ENCODE results near the gene NT5DC1. TPM values are rescaled to one million over a fixed set of nuclear protein-coding genes. Genes with fewer than 3 reads are reported as not detected.

NT5DC1 gene
- total RNA-seq, 1 experiment from 2014 or later: 37.9 TPM

GRCh38 chr6:116106146-116106545 is 5.5 kb downstream of the NT5DC1 start:
- H3K4me1 ChIP-seq (ENCODE audit: insufficient read depth, low read length, poor library complexity, severe bottlenecking): peaks cover 12% of the 10 kb centered on the region
- no peaks in the 10 kb centered on the region for H3K36me3 ChIP-seq (ENCODE audit: insufficient read depth, low read length, poor library complexity, severe bottlenecking)
- intact Hi-C loops (cut with micrococcal nuclease; ENCODE audit: unreplicated experiment): no loop called here
- no TSS peak for BruUV-seq (replicated peaks)
- no peak for TF ChIP-seq CTCF (conservative IDR thresholded peaks at IDR 0.05; ENCODE audit: low read depth, low read length)
- TF ChIP-seq EZH2 (IDR thresholded peaks at IDR 0.05; ENCODE audit: borderline replicate concordance, low read depth, low read length, poor library complexity, severe bottlenecking): no peak
- peak; percentile 20 for DNase-seq (ENCODE audit: low spot score)
- POLR2A ChIA-PET (ENCODE audit: low non-redundant PET): no interaction called here
- no peak overlapping the region for H3K27ac ChIP-seq (ENCODE audit: low read depth, low read length, poor library complexity, severe bottlenecking)
- H3K4me3 ChIP-seq (ENCODE audit: low read depth, low read length, poor library complexity, severe bottlenecking): no peak overlapping the region
- CTCF ChIA-PET: no interaction called here
- no peaks in the 10 kb centered on the region for H3K9me3 ChIP-seq (ENCODE audit: low read depth, low read length, poor library complexity, severe bottlenecking)
- no peaks in the 10 kb centered on the region for H3K27me3 ChIP-seq (replicated peaks; ENCODE audit: insufficient read depth, low read depth, low read length, poor library complexity)

GRCh38 chr6:116108836-116109235 is 8.2 kb downstream of the NT5DC1 start:
- intact Hi-C loops (cut with micrococcal nuclease; ENCODE audit: unreplicated experiment): no loop called here
- H3K27me3 ChIP-seq (replicated peaks; ENCODE audit: insufficient read depth, low read depth, low read length, poor library complexity): no peaks in the 10 kb centered on the region
- TF ChIP-seq EZH2 (IDR thresholded peaks at IDR 0.05; ENCODE audit: borderline replicate concordance, low read depth, low read length, poor library complexity, severe bottlenecking): no peak
- no peak for TF ChIP-seq CTCF (conservative IDR thresholded peaks at IDR 0.05; ENCODE audit: low read depth, low read length)
- no peak overlapping the region for H3K27ac ChIP-seq (ENCODE audit: low read depth, low read length, poor library complexity, severe bottlenecking)
- CTCF ChIA-PET: no interaction called here
- POLR2A ChIA-PET (ENCODE audit: low non-redundant PET): no interaction called here
- peaks cover 7% of the 10 kb centered on the region for H3K4me1 ChIP-seq (ENCODE audit: insufficient read depth, low read length, poor library complexity, severe bottlenecking)
- H3K4me3 ChIP-seq (ENCODE audit: low read depth, low read length, poor library complexity, severe bottlenecking): no peak overlapping the region
- DNase-seq (ENCODE audit: low spot score): no peak
- BruUV-seq (replicated peaks): no TSS peak
- no peaks in the 10 kb centered on the region for H3K9me3 ChIP-seq (ENCODE audit: low read depth, low read length, poor library complexity, severe bottlenecking)
- H3K36me3 ChIP-seq (ENCODE audit: insufficient read depth, low read length, poor library complexity, severe bottlenecking): peaks cover 4% of the 10 kb centered on the region

GRCh38 chr6:116111552-116112528 is 11.2 kb downstream of the NT5DC1 start:
- DNase-seq (ENCODE audit: low spot score): peak; percentile 76
- no peaks in the 10 kb centered on the region for H3K4me1 ChIP-seq (ENCODE audit: insufficient read depth, low read length, poor library complexity, severe bottlenecking)
- no peak overlapping the region for H3K4me3 ChIP-seq (ENCODE audit: low read depth, low read length, poor library complexity, severe bottlenecking)
- CTCF ChIA-PET: interaction anchor here (0.6 to 1.1 kb wide), 7 partner anchors 10 to 976 kb away, joined by 3 to 11 read pairs (median 3); partner anchors contain the start of gene NT5DC1
- POLR2A ChIA-PET (ENCODE audit: low non-redundant PET): no interaction called here
- no peak overlapping the region for H3K27ac ChIP-seq (ENCODE audit: low read depth, low read length, poor library complexity, severe bottlenecking)
- BruUV-seq (replicated peaks): no TSS peak
- no peak for TF ChIP-seq EZH2 (IDR thresholded peaks at IDR 0.05; ENCODE audit: borderline replicate concordance, low read depth, low read length, poor library complexity, severe bottlenecking)
- peak; percentile 86 for TF ChIP-seq CTCF (conservative IDR thresholded peaks at IDR 0.05; ENCODE audit: low read depth, low read length)
- H3K27me3 ChIP-seq (replicated peaks; ENCODE audit: insufficient read depth, low read depth, low read length, poor library complexity): no peaks in the 10 kb centered on the region
- intact Hi-C loops (cut with micrococcal nuclease; ENCODE audit: unreplicated experiment): loop anchor here (10.0 kb wide), 1 partner anchor 733 kb away; no protein-coding TSS in a partner anchor
- peaks cover 4% of the 10 kb centered on the region for H3K36me3 ChIP-seq (ENCODE audit: insufficient read depth, low read length, poor library complexity, severe bottlenecking)
- no peaks in the 10 kb centered on the region for H3K9me3 ChIP-seq (ENCODE audit: low read depth, low read length, poor library complexity, severe bottlenecking)
